Natural killer cell (primary cell): ENCODE data around the gene FTH1. TPM values are rescaled to one million over a fixed set of nuclear protein-coding genes. Genes with fewer than 3 reads are reported as not detected.

Experiments
- ATAC-seq, 3 donors: fragments of 150-1000 bp in 2 of 3; fragments of 200-7000 bp in 1 of 3; cut with Tn5 transposase; 1 replicate in 1 of 3; 2 replicates in 2 of 3; pipeline ENCODE4 v1.10.0; 2021; ENCODE audit warnings: mild to moderate bottlenecking in 2 of 3, moderate library complexity in 2 of 3
- DNase-seq, 2 donors: peaks; one replicate each; pipeline versions ENCODE4 v3.0.0 to v3.0.0-alpha.2; 2013 to 2021; ENCODE audit warnings: mixed read lengths in 1 of 2
- H3K27ac ChIP-seq: one replicate; pipeline ENCODE4 v1.5.1; 2013; ENCODE audit warnings: mild to moderate bottlenecking, low read length
- H3K27me3 ChIP-seq: one replicate; pipeline ENCODE4 v1.6.1; 2013; ENCODE audit warnings: low read length; ENCODE audit not compliant: control insufficient read depth, insufficient read depth
- H3K36me3 ChIP-seq: one replicate; pipeline ENCODE4 v1.6.1; 2013; ENCODE audit warnings: low read length; ENCODE audit not compliant: control insufficient read depth, insufficient read depth
- H3K4me1 ChIP-seq: one replicate; pipeline ENCODE4 v1.6.1; 2013; ENCODE audit warnings: low read length; ENCODE audit not compliant: control insufficient read depth, insufficient read depth
- H3K4me3 ChIP-seq: one replicate; pipeline ENCODE4 v1.5.1; 2013; ENCODE audit warnings: low read length
- H3K9me3 ChIP-seq: one replicate; pipeline ENCODE4 v1.6.1; 2013; ENCODE audit warnings: low read length; ENCODE audit not compliant: control insufficient read depth, insufficient read depth
- H3K27ac Mint-ChIP-seq, 2 donors: one replicate each; pipeline ENCODE4 v1.8.0; 2022; ENCODE audit warnings: mild to moderate bottlenecking in 2 of 2, mixed read lengths in 2 of 2, moderate library complexity in 1 of 2
- H3K27me3 Mint-ChIP-seq, 2 donors: one replicate each; pipeline ENCODE4 v1.8.0; 2022; ENCODE audit warnings: low read depth in 2 of 2, mixed read lengths in 2 of 2
- H3K36me3 Mint-ChIP-seq: one replicate; pipeline ENCODE4 v1.8.0; 2022; ENCODE audit warnings: mixed read lengths
- H3K4me1 Mint-ChIP-seq, 2 donors: one replicate each; pipeline ENCODE4 v1.8.0; 2022; ENCODE audit warnings: mixed read lengths in 2 of 2
- H3K4me3 Mint-ChIP-seq: one replicate; pipeline ENCODE4 v1.8.0; 2022; ENCODE audit warnings: mild to moderate bottlenecking, moderate library complexity, mixed read lengths
- H3K9me3 Mint-ChIP-seq, 2 donors: one replicate each; pipeline ENCODE4 v1.8.0; 2022; ENCODE audit warnings: mixed read lengths in 2 of 2
- WGBS: methylation state at CpG from one replicate; pipeline ENCODE4 v1.1.7; 2013; ENCODE audit warnings: missing lambda C conversion rate; ENCODE audit not compliant: insufficient coverage; 5-methylcytosine and 5-hydroxymethylcytosine counted together
- intact Hi-C: fragments of 100-400 bp; cut with micrococcal nuclease; formaldehyde crosslinking; loops from one replicate; pipeline ENCODE4 v1.14.2; 2022
- total RNA-seq, 4 donors: library from RNA; stranded (reverse); fragments of 120-200 nt in 1 of 4; gene quantifications; one replicate each; pipeline versions ENCODE4 v1.2.3 to v1.2.4, GENCODE V29; 2013 to 2022
- TF ChIP-seq, protein P1 (sequence below): fragments of 200-600 bp; IDR thresholded peaks from one replicate; pipeline ENCODE4 v1.8.0; 2022; ENCODE audit warnings: antibody characterized with exemption

Gene FTH1
- total RNA-seq, 3 donors from 2014 or later (not counting 1 experiment from before 2014, with no cell fraction given), result 1,067 to 1,951 (median 1,796) TPM

GRCh38 chr11:61918251-61918937 lies 49.0 kb downstream of the FTH1 start:
- Histone ChIP-seq H3K27me3 (peaks cover 16% of the 10 kb centered on the region), H3K4me1 (peaks cover 13% of the 10 kb centered on the region), H3K9me3 (no peaks in the 10 kb centered on the region), H3K27ac (no peak overlapping the region), H3K4me3 (no peak overlapping the region), H3K36me3 (no peaks in the 10 kb centered on the region)
- 86% methylated on average over 14 of the region's 14 CpGs for WGBS
- Mint-ChIP-seq H3K9me3 (no peaks in the 10 kb centered on the region), H3K36me3 (no peaks in the 10 kb centered on the region), H3K4me1 (peaks cover 5 to 9% of the 10 kb centered on the region in 2 donors), H3K4me3 (peak overlapping the region; percentile 58), H3K27me3 (peaks cover 38 to 52% of the 10 kb centered on the region in 2 donors), H3K27ac (no peak overlapping the region)
- TF ChIP-seq, protein P1, sequence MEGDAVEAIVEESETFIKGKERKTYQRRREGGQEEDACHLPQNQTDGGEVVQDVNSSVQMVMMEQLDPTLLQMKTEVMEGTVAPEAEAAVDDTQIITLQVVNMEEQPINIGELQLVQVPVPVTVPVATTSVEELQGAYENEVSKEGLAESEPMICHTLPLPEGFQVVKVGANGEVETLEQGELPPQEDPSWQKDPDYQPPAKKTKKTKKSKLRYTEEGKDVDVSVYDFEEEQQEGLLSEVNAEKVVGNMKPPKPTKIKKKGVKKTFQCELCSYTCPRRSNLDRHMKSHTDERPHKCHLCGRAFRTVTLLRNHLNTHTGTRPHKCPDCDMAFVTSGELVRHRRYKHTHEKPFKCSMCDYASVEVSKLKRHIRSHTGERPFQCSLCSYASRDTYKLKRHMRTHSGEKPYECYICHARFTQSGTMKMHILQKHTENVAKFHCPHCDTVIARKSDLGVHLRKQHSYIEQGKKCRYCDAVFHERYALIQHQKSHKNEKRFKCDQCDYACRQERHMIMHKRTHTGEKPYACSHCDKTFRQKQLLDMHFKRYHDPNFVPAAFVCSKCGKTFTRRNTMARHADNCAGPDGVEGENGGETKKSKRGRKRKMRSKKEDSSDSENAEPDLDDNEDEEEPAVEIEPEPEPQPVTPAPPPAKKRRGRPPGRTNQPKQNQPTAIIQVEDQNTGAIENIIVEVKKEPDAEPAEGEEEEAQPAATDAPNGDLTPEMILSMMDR, result no peak
- intact Hi-C loops, result no loop called here
- peak in 1 of 2 donors; percentile 2 for DNase-seq
- ATAC-seq, result no peak

DNA sequence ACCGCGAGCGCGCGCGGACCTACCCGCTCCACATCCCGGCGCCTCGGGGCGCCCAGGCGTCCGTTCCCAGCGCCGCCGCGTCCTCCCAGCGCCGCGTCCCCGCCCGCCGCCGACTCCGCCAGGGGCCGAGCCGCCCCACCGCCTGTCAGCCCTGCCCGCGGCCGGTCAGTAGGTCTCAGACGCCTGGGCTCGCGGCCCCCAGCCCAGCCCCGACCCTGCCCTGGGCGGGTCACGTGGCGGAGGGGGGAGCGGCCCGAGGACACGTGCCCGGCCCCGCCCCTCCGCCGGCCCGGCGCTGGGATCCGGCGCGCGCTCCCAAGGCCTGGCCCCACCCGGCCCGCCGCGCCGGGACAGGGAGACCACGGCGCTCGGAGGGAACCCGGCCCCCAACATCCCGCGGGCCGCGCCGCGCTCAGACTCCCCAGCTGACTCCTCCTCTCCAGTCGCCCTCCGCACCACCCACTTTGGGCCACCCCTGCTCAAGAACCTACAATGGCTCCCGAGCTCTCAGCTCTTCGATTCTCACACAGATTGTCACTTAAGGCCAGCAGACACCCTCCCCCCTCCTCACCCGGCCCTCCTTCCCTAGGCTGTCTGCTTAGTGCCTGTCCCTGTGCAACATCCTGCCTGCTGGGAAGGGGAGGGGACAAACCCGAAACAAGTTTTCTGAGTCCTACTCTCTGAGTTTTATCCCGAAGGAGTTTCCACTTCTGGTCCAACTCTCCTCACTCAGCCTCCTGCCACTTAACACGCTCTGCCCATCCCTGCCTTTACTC lies 49.9 kb downstream of the FTH1 start, which contains the start of gene RAB3IL1:
Gene RAB3IL1 (minus strand): TSS at position 233 of the 776 bp plus-strand sequence. CDS start 199 bp downstream, at position 34.
- H3K36me3 ChIP-seq, result no peaks in the 10 kb centered on the region
- ATAC-seq (peak in 1 of 3 donors; percentile 53), DNase-seq (peak in 1 of 2 donors; percentile 16)
- no peak within 1 kb of the TSS for H3K27ac ChIP-seq
- TF ChIP-seq, protein P1, result no peak
- H3K4me1 Mint-ChIP-seq, result peaks cover 5 to 12% of the 10 kb centered on the region in 2 donors
- peaks cover 14% of the 10 kb centered on the region for H3K4me1 ChIP-seq
- peak within 1 kb of the TSS; percentile 66 for H3K4me3 Mint-ChIP-seq
- peaks cover 16% of the 10 kb centered on the region for H3K27me3 ChIP-seq
- H3K4me3 ChIP-seq, result no peak within 1 kb of the TSS
- H3K9me3 ChIP-seq, result no peaks in the 10 kb centered on the region
- WGBS, result 4% methylated on average over 74 of the region's 74 CpGs
- no peaks in the 10 kb centered on the region for H3K36me3 Mint-ChIP-seq
- no peaks in the 10 kb centered on the region for H3K9me3 Mint-ChIP-seq
- peaks cover 38 to 56% of the 10 kb centered on the region in 2 donors for H3K27me3 Mint-ChIP-seq
- peak within 1 kb of the TSS in 1 of 2 donors; percentile 16 for H3K27ac Mint-ChIP-seq
- intact Hi-C loops, result no loop called here

GRCh38 chr11:61916737-61917333 lies 50.6 kb downstream of the FTH1 start:
- intact Hi-C loops, result no loop called here
- H3K4me3 ChIP-seq, result no peak overlapping the region
- peak in 1 of 3 donors; percentile 15 for ATAC-seq

More at GRCh38 chr11:61916737-61917333, 50.6 kb downstream of the FTH1 start:
- Histone ChIP-seq H3K27me3 (peaks cover 16% of the 10 kb centered on the region), H3K4me1 (peaks cover 12% of the 10 kb centered on the region), H3K9me3 (no peaks in the 10 kb centered on the region), H3K27ac (no peak overlapping the region), H3K36me3 (no peaks in the 10 kb centered on the region)
- Mint-ChIP-seq H3K9me3 (no peaks in the 10 kb centered on the region), H3K27ac (no peak overlapping the region), H3K27me3 (peaks cover 38 to 59% of the 10 kb centered on the region in 2 donors), H3K4me3 (no peak overlapping the region), H3K4me1 (peaks cover 5 to 15% of the 10 kb centered on the region in 2 donors), H3K36me3 (no peaks in the 10 kb centered on the region)
- 7% methylated on average over 31 of the region's 32 CpGs for WGBS
- peak in 1 of 2 donors; percentile 12 for DNase-seq
- TF ChIP-seq, protein P1, result no peak
